Measurements from ENCODE around the gene NPHP1. TPM values are rescaled to one million over a fixed set of nuclear protein-coding genes. Genes with fewer than 3 reads are reported as not detected.

The NPHP1 gene
- total and polyA plus RNA-seq, 2 of the 8 experiments (the other 6 are each of a cell fraction or from before 2014, with no cell fraction given), result 1.4 to 2.8 TPM

DNA sequence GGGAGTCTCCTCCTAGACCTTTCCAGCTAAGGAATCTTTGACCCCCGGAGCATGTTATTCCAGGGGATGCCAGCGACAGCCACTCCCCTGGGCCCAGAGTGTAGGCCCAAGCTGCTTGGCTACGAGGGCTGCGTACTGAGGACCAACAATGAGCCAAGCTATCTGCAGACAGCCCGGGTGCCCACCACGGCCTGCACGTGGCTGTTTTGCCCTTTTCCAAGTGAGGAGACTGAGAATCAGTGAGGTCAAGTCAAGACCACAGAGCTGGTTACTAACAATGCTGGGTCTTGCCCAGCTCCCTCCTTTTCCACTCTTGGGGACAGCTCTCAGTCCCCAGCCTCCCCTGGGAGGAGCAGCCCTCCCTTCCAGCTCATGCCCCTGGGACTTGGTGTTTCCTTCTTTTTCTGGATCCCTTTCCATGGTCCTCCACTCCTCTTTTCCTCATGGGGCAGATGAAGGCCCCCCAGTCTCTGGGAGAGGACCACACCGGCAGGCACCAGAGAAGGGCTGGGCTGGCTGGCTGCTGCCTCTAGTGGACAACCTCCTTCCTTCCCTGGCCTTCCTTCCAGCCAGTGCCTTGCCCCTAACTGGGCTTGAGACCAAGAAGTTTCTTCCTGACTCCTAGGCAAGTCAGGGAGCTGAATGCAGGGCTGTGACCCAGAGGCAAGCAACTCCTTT lies 88.6 kb downstream of the NPHP1 start:
- no peaks in the 10 kb centered on the region for H3K36me3 ChIP-seq (ENCODE audit: control insufficient read depth in 2 of 4, insufficient read depth in 4 of 4, low read length in 3 of 4)
- peak overlapping the region; percentile 75 to 91 for H3K4me2 ChIP-seq (ENCODE audit: insufficient read depth in 1 of 2, low read depth in 2 of 2, low read length in 2 of 2)
- POLR2A ChIA-PET (ENCODE audit: partially characterized antibody), result no interaction called here
- H2BK12ac ChIP-seq (ENCODE audit: low read depth, low read length), result no peak overlapping the region
- FAIRE-seq (no peak), DNase-seq (ENCODE audit: low read depth in 1 of 2, low spot score in 2 of 2) (peak in 1 of 2 experiments; percentile 63)
- no peak overlapping the region for H2AK5ac ChIP-seq (ENCODE audit: low read depth, low read length)
- WGBS, 2 experiments (ENCODE audit: extremely low coverage in 1 of 2, insufficient coverage in 1 of 2, insufficient read length in 1 of 2, insufficient replicate concordance in 2 of 2, low coverage in 1 of 2, low lambda C conversion rate in 2 of 2, missing lambda C conversion rate in 1 of 2), result 41% methylated on average over 8 of the region's 8 CpGs; no CpG with 5 or more reads in 1 of the 2 experiments
- no peak overlapping the region for H2BK15ac ChIP-seq (ENCODE audit: low read length)
- no peak overlapping the region for H3K4ac ChIP-seq (replicated peaks; ENCODE audit: insufficient read length, low read depth, low read length)
- no peak overlapping the region for H3K18ac ChIP-seq (ENCODE audit: extremely low read depth, low read length)
- no peak overlapping the region for H4K91ac ChIP-seq (replicated peaks; ENCODE audit: insufficient read length, low read length)
- no peak overlapping the region for H3K56ac ChIP-seq (replicated peaks; ENCODE audit: insufficient read length, low read depth, low read length)
- 0 out of 2 replicates have a peak overlapping the region, but pooled peaks have one; percentile 80 for H2BK20ac ChIP-seq (ENCODE audit: low read length)
- no peaks in the 10 kb centered on the region for H3K79me2 ChIP-seq (ENCODE audit: control insufficient read depth in 1 of 2, insufficient read depth in 2 of 2, low read length in 2 of 2)
- H3K27ac ChIP-seq (ENCODE audit: low read depth, low read length), result no peak overlapping the region
- no peaks in the 10 kb centered on the region for H4K20me1 ChIP-seq (replicated peaks in 1 of 2; ENCODE audit: control insufficient read depth in 1 of 2, insufficient read depth in 2 of 2, low read length in 2 of 2)
- H3K23me2 ChIP-seq (ENCODE audit: low read depth, low read length), result peaks cover 10% of the 10 kb centered on the region
- no peak overlapping the region for H4K5ac ChIP-seq (ENCODE audit: insufficient read length, low read depth, low read length)
- peak overlapping the region; percentile 75 for H2AFZ ChIP-seq (ENCODE audit: low read length)
- peaks cover 0 to 29% (median 22%) of the 10 kb centered on the region in 4 experiments; a peak in 6 of 7 replicates for H3K27me3 ChIP-seq (replicated peaks in 1 of 4; ENCODE audit: control insufficient read depth in 3 of 4, extremely low read depth in 1 of 4, insufficient read depth in 3 of 4, low read length in 3 of 4)
- H3K79me1 ChIP-seq (ENCODE audit: low read depth, low read length), result no peaks in the 10 kb centered on the region
- H2BK5ac ChIP-seq (ENCODE audit: low read depth, low read length), result no peak overlapping the region
- H3K4me1 ChIP-seq (replicated peaks in 1 of 4; ENCODE audit: control insufficient read depth in 3 of 4, insufficient read depth in 4 of 4, low read length in 3 of 4), result peaks cover 0 to 5% (median 2%) of the 10 kb centered on the region in 4 experiments; a peak in 4 of 7 replicates
- CTCF ChIA-PET (ENCODE audit: partially characterized antibody), result interaction anchor here (1.0 to 3.0 kb wide), 12 partner anchors 8 to 70 kb away, joined by 3 to 13 read pairs (median 5); no protein-coding TSS in a partner anchor
- H3K9ac ChIP-seq (replicated peaks in 1 of 4; ENCODE audit: extremely low read depth in 1 of 4, low read depth in 3 of 4, low read length in 3 of 4), result no peak overlapping the region
- peak overlapping the region; percentile 31 to 60 (median 40); a peak in 6 of 8 replicates for H3K4me3 ChIP-seq (ENCODE audit: extremely low read depth in 1 of 4, insufficient read depth in 2 of 4, low read depth in 3 of 4, low read length in 4 of 4)
- no peak overlapping the region for H2BK120ac ChIP-seq (replicated peaks; ENCODE audit: low read depth, low read length)
- H3K9me3 ChIP-seq (ENCODE audit: insufficient read depth in 2 of 2, low read depth in 1 of 2, low read length in 1 of 2), result no peaks in the 10 kb centered on the region
- no peak overlapping the region for H3K23ac ChIP-seq (ENCODE audit: insufficient read length)
- no peak overlapping the region for H3K14ac ChIP-seq (ENCODE audit: insufficient read length)
- H4K8ac ChIP-seq (ENCODE audit: extremely low read depth, insufficient read depth, low read length), result peak overlapping the region; percentile 57; the same call in 1 of the 2 replicates
- TF ChIP-seq TAF7 (optimal IDR thresholded peaks at IDR 0.05; ENCODE audit: borderline replicate concordance, low read depth, low read length) (no peak), RAD21 (IDR thresholded peaks at IDR 0.05 in 1 of 2, conservative IDR thresholded peaks at IDR 0.05 in 1 of 2; ENCODE audit: low read depth in 2 of 2, low read length in 2 of 2) (peak; percentile 32 to 49; a peak in 3 of 4 replicates), SAP30 (IDR thresholded peaks at IDR 0.05; ENCODE audit: insufficient read depth, insufficient replicate concordance, low read length) (no peak), ASH2L (IDR thresholded peaks at IDR 0.05; ENCODE audit: low read length) (peak; percentile 5), TAF1 (IDR thresholded peaks at IDR 0.05; ENCODE audit: low read depth, low read length) (no peak)
- TF ChIP-seq, protein P1, sequence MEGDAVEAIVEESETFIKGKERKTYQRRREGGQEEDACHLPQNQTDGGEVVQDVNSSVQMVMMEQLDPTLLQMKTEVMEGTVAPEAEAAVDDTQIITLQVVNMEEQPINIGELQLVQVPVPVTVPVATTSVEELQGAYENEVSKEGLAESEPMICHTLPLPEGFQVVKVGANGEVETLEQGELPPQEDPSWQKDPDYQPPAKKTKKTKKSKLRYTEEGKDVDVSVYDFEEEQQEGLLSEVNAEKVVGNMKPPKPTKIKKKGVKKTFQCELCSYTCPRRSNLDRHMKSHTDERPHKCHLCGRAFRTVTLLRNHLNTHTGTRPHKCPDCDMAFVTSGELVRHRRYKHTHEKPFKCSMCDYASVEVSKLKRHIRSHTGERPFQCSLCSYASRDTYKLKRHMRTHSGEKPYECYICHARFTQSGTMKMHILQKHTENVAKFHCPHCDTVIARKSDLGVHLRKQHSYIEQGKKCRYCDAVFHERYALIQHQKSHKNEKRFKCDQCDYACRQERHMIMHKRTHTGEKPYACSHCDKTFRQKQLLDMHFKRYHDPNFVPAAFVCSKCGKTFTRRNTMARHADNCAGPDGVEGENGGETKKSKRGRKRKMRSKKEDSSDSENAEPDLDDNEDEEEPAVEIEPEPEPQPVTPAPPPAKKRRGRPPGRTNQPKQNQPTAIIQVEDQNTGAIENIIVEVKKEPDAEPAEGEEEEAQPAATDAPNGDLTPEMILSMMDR (IDR thresholded peaks at IDR 0.05; ENCODE audit: control extremely low read depth in 1 of 3, insufficient read depth in 1 of 3, low read depth in 1 of 3, low read length in 3 of 3), result peak; percentile 42 to 87 (median 80)
- TF ChIP-seq, protein P2, sequence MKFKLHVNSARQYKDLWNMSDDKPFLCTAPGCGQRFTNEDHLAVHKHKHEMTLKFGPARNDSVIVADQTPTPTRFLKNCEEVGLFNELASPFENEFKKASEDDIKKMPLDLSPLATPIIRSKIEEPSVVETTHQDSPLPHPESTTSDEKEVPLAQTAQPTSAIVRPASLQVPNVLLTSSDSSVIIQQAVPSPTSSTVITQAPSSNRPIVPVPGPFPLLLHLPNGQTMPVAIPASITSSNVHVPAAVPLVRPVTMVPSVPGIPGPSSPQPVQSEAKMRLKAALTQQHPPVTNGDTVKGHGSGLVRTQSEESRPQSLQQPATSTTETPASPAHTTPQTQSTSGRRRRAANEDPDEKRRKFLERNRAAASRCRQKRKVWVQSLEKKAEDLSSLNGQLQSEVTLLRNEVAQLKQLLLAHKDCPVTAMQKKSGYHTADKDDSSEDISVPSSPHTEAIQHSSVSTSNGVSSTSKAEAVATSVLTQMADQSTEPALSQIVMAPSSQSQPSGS (IDR thresholded peaks at IDR 0.05; ENCODE audit: low read length), result no peak
